CD8-positive, alpha-beta memory T cell (primary cell): Measurements from ENCODE around the gene ICA1L. TPM values are rescaled to one million over a fixed set of nuclear protein-coding genes. Genes with fewer than 3 reads are reported as not detected.

Experiments
- CTCF ChIA-PET: fragments of 350-600 bp; sonication (Branson Sonifier 250); formaldehyde crosslinking; loops from one replicate; lab custom pipeline; 2021; ENCODE audit warnings: antibody characterized with exemption; lab: Charles Lee
- POLR2A ChIA-PET: fragments of 350-600 bp; sonication (Branson Sonifier 250); formaldehyde crosslinking; loops from one replicate; lab custom pipeline; 2021; ENCODE audit warnings: antibody characterized with exemption; lab: Charles Lee
- DNase-seq, 5 donors: peaks; one replicate each; pipeline versions ENCODE4 v3.0.0 to v3.0.0-alpha.2; 2020 to 2022; ENCODE audit warnings: mixed read lengths in 1 of 5
- H3K27ac ChIP-seq: one replicate; pipeline ENCODE4 v1.7.0; 2013; ENCODE audit warnings: low read depth, mild to moderate bottlenecking, low read length, moderate library complexity
- H3K27me3 ChIP-seq: 2 replicates; pipeline ENCODE4 v1.7.0; 2013; ENCODE audit warnings: low read length, mild to moderate bottlenecking; ENCODE audit not compliant: insufficient read depth, poor library complexity, severe bottlenecking
- H3K36me3 ChIP-seq: 2 replicates; pipeline ENCODE4 v1.7.0; 2013; ENCODE audit warnings: mild to moderate bottlenecking, low read length, moderate library complexity; ENCODE audit not compliant: insufficient read depth
- H3K4me1 ChIP-seq: 2 replicates; pipeline ENCODE4 v1.7.0; 2013; ENCODE audit warnings: mild to moderate bottlenecking, low read length, moderate library complexity; ENCODE audit not compliant: insufficient read depth
- H3K4me3 ChIP-seq: 2 replicates; pipeline ENCODE4 v1.7.0; 2013; ENCODE audit warnings: mild to moderate bottlenecking, low read length
- H3K9me3 ChIP-seq: 2 replicates; pipeline ENCODE4 v1.7.0; 2013; ENCODE audit warnings: mild to moderate bottlenecking, low read length
- H3K27ac Mint-ChIP-seq, 8 donors: one replicate each; pipeline ENCODE4 v1.8.0; 2020 to 2021; ENCODE audit warnings: mixed read lengths in 8 of 8, mild to moderate bottlenecking in 6 of 8, inconsistent platforms in 3 of 8, moderate library complexity in 3 of 8
- H3K27me3 Mint-ChIP-seq, 2 donors: one replicate each; pipeline ENCODE4 v1.8.0; 2020 to 2021; ENCODE audit warnings: mixed read lengths in 2 of 2, mild to moderate bottlenecking in 1 of 2, moderate library complexity in 1 of 2
- H3K36me3 Mint-ChIP-seq, 3 donors: one replicate each; pipeline ENCODE4 v1.8.0; 2020 to 2021; ENCODE audit warnings: mixed read lengths in 3 of 3, inconsistent platforms in 1 of 3, mild to moderate bottlenecking in 1 of 3
- H3K4me1 Mint-ChIP-seq, 3 donors: one replicate each; pipeline ENCODE4 v1.8.0; 2020 to 2021; ENCODE audit warnings: mixed read lengths in 3 of 3, inconsistent platforms in 1 of 3, mild to moderate bottlenecking in 1 of 3
- H3K4me3 Mint-ChIP-seq, 7 donors: one replicate each; pipeline ENCODE4 v1.8.0; 2020 to 2021; ENCODE audit warnings: mixed read lengths in 7 of 7, mild to moderate bottlenecking in 6 of 7, moderate library complexity in 4 of 7, inconsistent platforms in 2 of 7
- H3K9me3 Mint-ChIP-seq, 5 donors: one replicate each; pipeline ENCODE4 v1.8.0; 2020 to 2022; ENCODE audit warnings: mixed read lengths in 5 of 5, mild to moderate bottlenecking in 3 of 5, moderate library complexity in 2 of 5, inconsistent platforms in 1 of 5
- polyA plus RNA-seq: library from polyadenylated mRNA; unstranded; fragments of 300-500 nt; fragmentation: Illumina TruSeq; gene quantifications from one replicate; pipeline ENCODE4 v1.2.3, GENCODE V29; 2021
- total RNA-seq, 2 experiments: library from RNA; stranded (reverse); gene quantifications; one replicate each; pipeline ENCODE4 v1.2.3, GENCODE V29; 2021

The ICA1L gene
- total and polyA plus RNA-seq, 3 experiments from 2014 or later, result 2.3 to 4.7 (median 4.6) TPM

GRCh38 chr2:202743613-202744012 lies 128.0 kb downstream of the ICA1L start:
- Histone ChIP-seq H3K27ac (no peak overlapping the region), H3K36me3 (no peaks in the 10 kb centered on the region), H3K27me3 (no peaks in the 10 kb centered on the region), H3K4me1 (no peaks in the 10 kb centered on the region), H3K4me3 (no peak overlapping the region), H3K9me3 (peaks cover 17% of the 10 kb centered on the region)
- Mint-ChIP-seq H3K36me3 (peaks cover 20 to 38% (median 34%) of the 10 kb centered on the region in 3 donors), H3K27ac (no peak overlapping the region), H3K9me3 (peaks cover 20 to 30% (median 23%) of the 10 kb centered on the region in 5 donors), H3K4me1 (peaks cover 3 to 8% (median 4%) of the 10 kb centered on the region in 3 donors), H3K27me3 (peaks cover 0 to 1% of the 10 kb centered on the region in 2 donors), H3K4me3 (no peak overlapping the region)
- no peak for DNase-seq
- POLR2A ChIA-PET, result no interaction called here
- CTCF ChIA-PET, result no interaction called here

DNA sequence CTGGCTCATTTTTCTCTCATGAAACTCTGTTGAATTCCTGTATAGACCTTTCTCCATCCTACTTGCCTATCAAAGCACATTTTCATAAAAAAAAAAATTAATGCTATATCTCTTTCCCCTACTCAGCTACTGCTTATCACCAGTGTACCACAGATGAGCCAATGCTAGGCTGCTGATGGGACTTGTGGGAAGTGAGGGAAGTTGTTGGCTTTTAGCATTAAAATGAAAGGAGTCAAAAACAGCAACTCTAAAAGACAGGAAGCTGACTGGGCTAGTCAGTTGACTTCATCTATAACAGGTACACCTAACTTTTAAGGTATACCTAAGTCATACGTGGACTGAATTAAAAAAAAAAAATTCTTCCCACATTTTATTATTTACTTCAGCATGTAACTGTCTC lies 134.7 kb downstream of the ICA1L start:
- Mint-ChIP-seq H3K4me1 (peaks cover 0 to 14% (median 10%) of the 10 kb centered on the region in 3 donors), H3K4me3 (no peak overlapping the region), H3K9me3 (peaks cover 3 to 16% (median 12%) of the 10 kb centered on the region in 5 donors), H3K27me3 (peaks cover 0 to 1% of the 10 kb centered on the region in 2 donors), H3K27ac (no peak overlapping the region), H3K36me3 (peaks cover 15 to 53% (median 37%) of the 10 kb centered on the region in 3 donors)
- Histone ChIP-seq H3K9me3 (no peaks in the 10 kb centered on the region), H3K27ac (no peak overlapping the region), H3K4me3 (no peak overlapping the region), H3K27me3 (no peaks in the 10 kb centered on the region), H3K4me1 (peaks cover 13% of the 10 kb centered on the region), H3K36me3 (no peaks in the 10 kb centered on the region)
- no peak for DNase-seq
- POLR2A ChIA-PET, result no interaction called here
- CTCF ChIA-PET, result no interaction called here

GRCh38 chr2:202726070-202726469 lies 145.5 kb downstream of the ICA1L start:
- H3K4me1 Mint-ChIP-seq, result peaks cover 3 to 13% (median 4%) of the 10 kb centered on the region in 3 donors
- Histone ChIP-seq H3K27ac (no peak overlapping the region), H3K4me1 (no peaks in the 10 kb centered on the region), H3K36me3 (no peaks in the 10 kb centered on the region), H3K27me3 (no peaks in the 10 kb centered on the region), H3K4me3 (no peak overlapping the region), H3K9me3 (no peaks in the 10 kb centered on the region)
- no peak overlapping the region for H3K27ac Mint-ChIP-seq
- ChIA-PET CTCF (no interaction called here), POLR2A (no interaction called here)
- H3K36me3 Mint-ChIP-seq, result peaks cover 20 to 55% (median 28%) of the 10 kb centered on the region in 3 donors
- DNase-seq, result no peak
- peaks cover 0 to 2% (median 0%) of the 10 kb centered on the region in 5 donors for H3K9me3 Mint-ChIP-seq
- no peak overlapping the region for H3K4me3 Mint-ChIP-seq
- H3K27me3 Mint-ChIP-seq, result no peaks in the 10 kb centered on the region

DNA sequence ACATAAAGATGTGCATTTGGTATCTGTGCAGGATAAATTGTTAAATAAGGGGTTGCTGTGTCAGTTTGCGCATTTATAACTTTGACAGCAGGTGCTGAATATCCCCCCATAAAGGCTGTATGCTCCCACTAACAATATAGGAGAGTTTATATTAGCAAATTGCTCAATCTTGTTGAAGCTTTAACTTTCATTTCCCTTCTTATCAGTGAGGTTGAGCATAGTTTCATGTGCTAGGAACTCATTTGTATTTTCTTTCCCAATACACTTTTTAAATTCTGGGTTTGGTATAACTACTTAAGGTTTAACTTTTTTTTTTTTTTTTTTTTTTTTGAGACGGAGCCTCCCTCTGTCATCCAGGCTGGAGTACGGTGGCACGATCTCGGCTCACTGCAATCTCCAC lies 147.8 kb downstream of the ICA1L start:
- Histone ChIP-seq H3K9me3 (no peaks in the 10 kb centered on the region), H3K4me3 (no peak overlapping the region), H3K27ac (no peak overlapping the region), H3K4me1 (no peaks in the 10 kb centered on the region), H3K27me3 (no peaks in the 10 kb centered on the region), H3K36me3 (no peaks in the 10 kb centered on the region)
- H3K27me3 Mint-ChIP-seq, result no peaks in the 10 kb centered on the region
- H3K4me1 Mint-ChIP-seq, result peaks cover 16 to 35% (median 18%) of the 10 kb centered on the region in 3 donors
- no peaks in the 10 kb centered on the region for H3K9me3 Mint-ChIP-seq
- H3K36me3 Mint-ChIP-seq, result peaks cover 3 to 36% (median 18%) of the 10 kb centered on the region in 3 donors
- no peak overlapping the region for H3K27ac Mint-ChIP-seq
- no peak for DNase-seq
- ChIA-PET CTCF (no interaction called here), POLR2A (no interaction called here)
- H3K4me3 Mint-ChIP-seq, result no peak overlapping the region

Other genes starting within 250 kb of the ICA1L start
- gene FAM117B, start 236.8 kb downstream of the ICA1L start, total RNA-seq, result 1 to 10 TPM; 5.9 to 6.4 TPM
- gene FAM117B, start 236.8 kb downstream of the ICA1L start, polyA plus RNA-seq, result 8.0 TPM
- gene WDR12, start 39.9 kb upstream of the ICA1L start, total RNA-seq, result 100 to 1,000 TPM; 129 to 132 TPM
- gene WDR12, start 39.9 kb upstream of the ICA1L start, polyA plus RNA-seq, result 23.7 TPM
- 1 to 10 TPM; 4.2 to 5.5 TPM for gene CARF, start 40.5 kb upstream of the ICA1L start, total RNA-seq
- 3.1 TPM for gene CARF, start 40.5 kb upstream of the ICA1L start, polyA plus RNA-seq
- 10 to 100 TPM in 1 of 2 experiments, 1 to 10 TPM in 1; 8.6 to 10.1 TPM for gene NBEAL1, start 143.1 kb upstream of the ICA1L start, total RNA-seq
- 8.5 TPM for gene NBEAL1, start 143.1 kb upstream of the ICA1L start, polyA plus RNA-seq